Measurements from ENCODE around the gene LCTL.
A peak's percentile ranks its signal among the peaks of the same experiment; 100 is the strongest.

Gene LCTL, protein sequence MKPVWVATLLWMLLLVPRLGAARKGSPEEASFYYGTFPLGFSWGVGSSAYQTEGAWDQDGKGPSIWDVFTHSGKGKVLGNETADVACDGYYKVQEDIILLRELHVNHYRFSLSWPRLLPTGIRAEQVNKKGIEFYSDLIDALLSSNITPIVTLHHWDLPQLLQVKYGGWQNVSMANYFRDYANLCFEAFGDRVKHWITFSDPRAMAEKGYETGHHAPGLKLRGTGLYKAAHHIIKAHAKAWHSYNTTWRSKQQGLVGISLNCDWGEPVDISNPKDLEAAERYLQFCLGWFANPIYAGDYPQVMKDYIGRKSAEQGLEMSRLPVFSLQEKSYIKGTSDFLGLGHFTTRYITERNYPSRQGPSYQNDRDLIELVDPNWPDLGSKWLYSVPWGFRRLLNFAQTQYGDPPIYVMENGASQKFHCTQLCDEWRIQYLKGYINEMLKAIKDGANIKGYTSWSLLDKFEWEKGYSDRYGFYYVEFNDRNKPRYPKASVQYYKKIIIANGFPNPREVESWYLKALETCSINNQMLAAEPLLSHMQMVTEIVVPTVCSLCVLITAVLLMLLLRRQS

DNA sequence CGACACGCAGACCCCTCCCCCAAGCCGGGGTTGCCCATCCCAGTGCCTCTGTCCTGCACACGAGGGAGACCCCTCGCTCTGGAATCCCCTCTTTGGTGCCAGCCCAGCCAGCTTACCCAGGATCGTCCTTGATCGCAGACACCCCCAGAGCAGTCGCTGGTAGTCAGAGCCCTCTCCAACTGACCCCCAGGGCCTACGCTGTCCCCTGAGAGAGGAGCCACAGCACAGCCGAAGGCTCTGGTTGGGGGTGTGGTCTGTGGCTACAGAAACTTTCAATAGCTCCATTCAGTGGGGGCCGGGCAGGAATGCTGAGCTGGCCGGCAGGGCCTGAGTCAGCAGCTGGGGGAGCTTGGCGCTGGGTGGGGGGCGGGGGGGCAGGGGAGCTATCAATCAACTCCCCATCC, at the start of gene LCTL:
Gene LCTL (minus strand): TSS at position 258 of the 404 bp plus-strand sequence. CDS start 633 bp downstream, outside the sequence.
- DNase-seq: no peak

DNA sequence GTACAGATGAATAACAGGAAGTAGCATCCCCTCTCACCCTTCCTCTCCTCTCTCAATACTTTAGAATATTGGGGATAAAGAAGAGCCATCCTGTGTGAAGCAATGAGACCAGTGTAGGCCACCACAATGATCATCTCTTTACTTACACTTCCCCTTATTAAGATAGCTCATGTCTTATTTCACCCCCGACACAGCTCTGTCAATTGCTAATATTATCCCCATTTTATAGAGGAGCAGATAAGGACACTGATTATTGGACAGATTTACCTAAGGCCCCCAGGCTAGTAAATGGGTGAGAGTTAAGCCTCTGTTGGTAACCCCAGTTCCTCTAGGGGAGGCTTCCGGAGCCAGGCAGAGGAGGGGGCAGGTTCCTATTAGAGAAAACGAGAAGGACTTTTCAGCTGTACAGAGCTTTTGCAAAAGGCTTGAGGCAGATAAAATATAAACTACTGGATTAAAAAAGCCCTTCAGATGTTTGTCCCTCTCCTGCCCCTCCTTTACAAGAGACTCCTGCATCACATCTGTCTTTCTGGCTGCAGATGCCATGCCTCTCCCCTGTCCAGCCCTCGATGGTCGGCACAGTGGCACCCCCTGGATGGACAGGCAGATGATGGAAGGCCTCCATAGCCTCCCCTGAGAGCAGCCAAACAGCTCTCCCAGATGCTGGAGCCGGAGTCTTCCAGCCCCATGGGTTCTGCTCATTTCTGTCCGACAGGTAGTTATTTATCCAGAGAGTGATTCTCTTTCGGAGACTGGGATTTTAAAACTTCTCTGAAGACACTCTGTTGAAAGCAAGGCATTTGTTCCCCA, 49.4 kb upstream of the LCTL start:
- no peak for DNase-seq

DNA sequence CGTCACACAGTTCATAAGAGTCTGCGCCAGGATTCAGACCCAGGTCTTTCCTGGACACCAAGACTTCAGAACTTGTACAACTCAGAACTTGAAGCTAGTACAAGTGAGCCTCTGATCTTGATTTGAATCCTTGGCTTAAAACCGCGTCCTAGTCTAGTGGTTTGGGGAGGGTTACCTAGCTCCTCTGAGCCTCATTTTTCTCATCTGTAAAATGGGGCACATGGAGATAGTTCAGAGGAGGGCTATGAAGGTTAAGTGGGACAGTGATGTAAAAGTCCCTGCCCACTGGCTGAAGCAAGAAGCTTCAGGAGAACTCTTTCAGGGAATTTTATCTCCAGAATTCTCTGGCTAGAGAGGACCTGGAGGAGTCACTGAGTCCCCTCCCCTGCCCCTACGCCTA, 48.7 kb upstream of the LCTL start:
- DNase-seq: no peak

- no peak for DNase-seq
These were observed 47.9 kb upstream of the LCTL start for GRCh38 chr15:66613743-66614142.

GRCh38 chr15:66611257-66612053, 45.7 kb upstream of the LCTL start:
- DNase-seq: no peak

DNA sequence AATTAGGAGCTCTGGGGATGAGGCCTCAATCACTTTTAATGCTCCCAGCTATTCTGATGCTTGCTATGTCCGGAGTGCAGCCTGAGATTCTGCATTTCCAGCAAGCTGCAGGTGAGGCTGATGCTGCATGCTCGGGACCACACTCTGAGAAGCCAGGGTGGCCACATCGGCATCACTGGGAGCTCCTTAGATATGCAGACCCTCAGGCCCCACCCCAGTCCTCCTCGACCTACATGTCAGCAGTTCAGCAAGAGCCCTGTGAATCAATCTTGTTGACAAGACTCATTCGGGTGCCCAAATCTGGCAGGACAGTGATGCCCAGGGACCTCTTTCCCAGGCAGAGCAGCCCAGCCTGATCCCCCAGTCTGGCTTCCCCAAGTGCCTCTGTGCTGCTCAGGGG, 44.1 kb upstream of the LCTL start:
- no peak for DNase-seq

DNA sequence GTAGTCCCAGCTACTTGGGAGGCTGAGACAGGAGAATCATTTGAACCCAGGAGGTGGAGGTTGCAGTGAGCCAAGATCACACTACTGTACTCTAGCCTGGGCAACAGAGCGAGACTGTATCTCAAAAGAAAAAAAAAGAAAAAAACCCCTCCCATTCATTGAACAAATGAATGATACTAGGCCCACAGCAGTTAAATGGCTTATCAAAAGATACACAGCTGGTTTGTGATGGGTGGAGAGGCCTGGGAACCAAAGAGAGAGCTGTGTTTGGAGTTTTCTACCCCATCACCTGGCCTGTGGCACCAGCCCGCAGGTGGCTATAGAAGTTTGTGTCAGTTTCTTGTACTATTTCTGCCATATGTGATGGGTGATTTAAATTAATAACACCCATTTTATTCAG, 43.1 kb upstream of the LCTL start:
- no peak for DNase-seq

GRCh38 chr15:66608159-66608558, 42.4 kb upstream of the LCTL start:
- no peak for DNase-seq

DNA sequence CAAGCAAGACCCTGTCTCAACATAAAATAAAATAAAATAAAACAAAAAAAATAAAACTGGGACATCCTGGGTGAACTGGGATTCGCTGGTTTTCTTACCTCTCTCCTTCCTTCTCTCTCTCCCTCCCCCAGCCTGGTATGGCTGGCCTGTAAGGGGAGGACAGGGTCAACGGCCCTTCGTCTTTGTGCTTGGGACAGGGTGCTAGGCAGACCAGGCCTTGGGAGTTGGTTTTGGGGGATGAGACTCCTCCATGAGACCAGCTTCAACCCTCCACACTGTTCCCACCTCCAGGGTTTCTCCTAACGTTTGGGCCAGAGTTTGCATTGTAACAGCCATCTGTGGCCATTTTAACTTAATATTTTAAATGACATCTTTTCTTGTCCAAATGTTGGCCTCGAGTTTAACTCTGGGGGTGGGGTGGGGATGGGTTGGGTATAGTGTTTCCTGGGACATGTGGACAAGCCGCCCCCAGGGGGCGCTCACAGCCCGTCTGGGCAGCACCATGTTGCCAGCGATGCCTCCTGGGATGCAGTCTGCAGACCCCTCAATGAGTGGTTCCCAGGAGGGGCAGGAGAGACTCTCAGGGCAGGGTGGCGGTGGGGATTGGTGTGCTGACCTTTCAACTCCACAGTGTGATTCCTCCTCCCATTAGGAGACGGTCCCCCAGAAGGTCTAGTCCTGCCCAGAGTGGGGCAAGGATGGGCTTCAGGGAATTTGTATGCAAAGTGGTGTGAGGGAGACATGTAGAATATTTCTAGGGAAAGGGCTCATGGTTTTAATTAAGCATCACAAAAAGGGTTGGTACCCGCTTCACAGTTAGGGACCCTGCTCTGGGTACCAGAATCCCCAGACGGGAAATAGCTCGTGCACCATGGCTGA, 37.7 kb upstream of the LCTL start:
- DNase-seq: no peak

GRCh38 chr15:66601521-66601920, 35.7 kb upstream of the LCTL start:
- DNase-seq: no peak

DNA sequence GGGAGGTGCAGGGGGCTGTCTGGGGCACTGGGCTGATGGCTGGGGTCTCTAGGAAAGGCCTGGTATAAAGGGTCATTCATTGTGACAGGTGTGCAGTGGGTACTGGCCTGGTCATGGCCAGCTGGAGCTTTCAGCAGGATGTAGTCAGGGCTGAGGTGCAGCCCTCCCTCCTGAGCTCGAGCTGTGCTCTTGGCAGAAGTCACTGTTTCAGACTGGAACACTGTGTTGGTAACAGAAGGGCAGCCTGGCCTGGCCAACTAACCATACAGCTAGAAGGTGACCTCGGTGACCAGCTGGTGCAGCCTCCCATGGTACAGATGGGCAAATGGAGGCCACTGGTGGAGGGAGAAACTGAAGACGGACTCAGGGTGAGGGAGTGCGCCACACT, 34.4 kb upstream of the LCTL start:
- DNase-seq: no peak

GRCh38 chr15:66599536-66600239, 33.9 kb upstream of the LCTL start:
- DNase-seq: no peak

GRCh38 chr15:66598095-66598815, 32.5 kb upstream of the LCTL start:
- no peak for DNase-seq

GRCh38 chr15:66595931-66596545, 30.2 kb upstream of the LCTL start:
- DNase-seq: peak; percentile 46

GRCh38 chr15:66595332-66595731, 29.5 kb upstream of the LCTL start:
- DNase-seq: no peak

DNA sequence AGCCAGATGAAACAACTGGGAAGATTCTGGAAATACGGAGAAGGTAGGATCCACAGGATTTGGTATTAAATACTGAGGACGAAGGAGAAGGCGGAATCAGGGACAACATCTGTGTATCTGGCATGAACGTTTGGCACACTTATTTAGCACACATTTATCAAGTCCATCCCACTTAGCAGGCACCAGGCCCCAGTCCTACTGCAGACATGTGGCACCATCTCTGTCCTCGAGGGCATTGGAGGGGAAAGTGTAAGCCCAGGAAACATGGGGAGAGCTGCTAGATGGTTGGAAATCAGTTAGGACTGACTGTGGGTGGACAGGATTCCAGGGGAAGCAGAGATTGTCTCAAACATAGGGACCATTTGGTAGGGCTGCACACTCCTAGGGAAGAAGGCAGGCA, 29.0 kb upstream of the LCTL start:
- no peak for DNase-seq

DNA sequence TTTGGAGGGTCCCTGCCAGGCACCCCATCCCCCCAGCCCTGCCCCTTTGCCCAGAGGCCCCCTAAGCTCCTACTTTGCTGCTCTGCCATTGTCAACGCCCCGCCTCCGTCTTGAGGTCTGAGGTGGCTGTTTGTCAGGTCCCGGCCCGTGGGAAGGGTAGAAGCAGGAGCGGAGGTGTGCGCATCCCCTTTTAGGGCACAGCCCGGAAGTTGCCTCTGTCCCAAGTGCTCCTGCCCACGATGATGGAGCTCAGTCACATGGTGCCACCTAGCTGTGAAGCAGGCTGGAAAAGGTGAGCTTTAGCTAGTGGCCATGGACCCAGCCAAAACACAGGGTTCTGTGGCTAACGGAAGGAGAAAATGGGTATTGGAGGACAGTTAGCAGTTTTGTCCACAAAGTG, 28.5 kb upstream of the LCTL start:
- no peak for DNase-seq

DNA sequence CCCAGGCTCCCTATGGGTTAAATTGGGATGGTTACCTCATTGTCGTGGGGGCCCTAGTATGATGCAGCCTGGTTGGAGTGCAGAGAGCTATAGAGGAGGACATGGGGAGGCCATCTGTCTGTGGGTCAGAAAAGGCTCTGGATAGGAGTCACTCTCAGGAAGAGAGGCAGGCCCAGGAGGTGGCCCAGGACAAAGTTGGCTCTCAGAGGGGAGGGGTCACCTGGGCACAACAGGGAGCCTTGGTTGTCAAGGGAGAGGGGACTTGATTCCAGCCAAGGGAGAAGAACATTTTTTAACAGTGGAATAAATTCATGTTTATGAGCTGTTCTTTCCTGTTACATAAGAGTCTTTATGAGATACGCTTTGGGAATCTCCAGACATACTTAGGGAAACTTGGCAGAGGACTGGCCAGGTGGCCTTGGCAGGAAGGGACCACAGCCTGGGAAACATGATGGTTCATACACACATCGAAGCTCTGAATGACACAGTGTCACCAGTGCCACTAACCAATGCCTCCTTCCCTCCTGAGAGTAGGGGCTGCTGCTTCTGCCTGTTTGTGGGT, 27.5 kb upstream of the LCTL start:
- DNase-seq: no peak

GRCh38 chr15:66592505-66593218, 26.9 kb upstream of the LCTL start:
- no peak for DNase-seq

All from NCI-H2081 treated with DMSO at 0.1 percent for 48 hours (cell line).